Endodermal cell (in vitro differentiated cells): ENCODE results near the gene ZZZ3. TPM values are rescaled to one million over a fixed set of nuclear protein-coding genes. Genes with fewer than 3 reads are reported as not detected.

ENCODE experiments used
- DNase-seq: peaks from one replicate; pipeline ENCODE4 v3.0.0-alpha.2; 2017
- H3K27ac ChIP-seq: 2 replicates; pipeline ENCODE4 v1.5.1; 2013; ENCODE audit warnings: mild to moderate bottlenecking, low read depth, low read length, moderate library complexity
- H3K27me3 ChIP-seq: 2 replicates; pipeline ENCODE4 v1.6.1; 2013; ENCODE audit warnings: mild to moderate bottlenecking, low read length, moderate library complexity; ENCODE audit not compliant: insufficient read depth, control insufficient read depth, poor library complexity, severe bottlenecking
- H3K36me3 ChIP-seq: 2 replicates; pipeline ENCODE4 v1.7.0; 2013; ENCODE audit warnings: mild to moderate bottlenecking, low read length, moderate library complexity; ENCODE audit not compliant: control insufficient read depth, insufficient read depth
- H3K4me1 ChIP-seq: one replicate; pipeline ENCODE4 v1.7.0; 2013; ENCODE audit warnings: low read length; ENCODE audit not compliant: control insufficient read depth, insufficient read depth
- H3K4me3 ChIP-seq: 2 replicates; pipeline ENCODE4 v1.5.1; 2013; ENCODE audit warnings: mild to moderate bottlenecking, low read length, moderate library complexity
- H3K9ac ChIP-seq: 2 replicates; pipeline ENCODE4 v1.6.1; 2013; ENCODE audit warnings: mild to moderate bottlenecking, low read length, moderate library complexity; ENCODE audit not compliant: poor library complexity, severe bottlenecking; ENCODE audit errors: extremely low read depth
- H3K9me3 ChIP-seq: 2 replicates; pipeline ENCODE4 v1.6.1; 2013; ENCODE audit warnings: mild to moderate bottlenecking, low read length, moderate library complexity; ENCODE audit not compliant: control insufficient read depth
- H3K27ac Mint-ChIP-seq: 2 replicates; pipeline ENCODE4 v1.8.0; 2020; ENCODE audit warnings: mixed read lengths
- H3K27me3 Mint-ChIP-seq: 2 replicates; pipeline ENCODE4 v1.8.0; 2021; ENCODE audit warnings: mild to moderate bottlenecking, mixed read lengths; ENCODE audit not compliant: insufficient read depth
- H3K36me3 Mint-ChIP-seq: 2 replicates; pipeline ENCODE4 v1.8.0; 2020; ENCODE audit warnings: low read depth, mixed read lengths
- H3K4me1 Mint-ChIP-seq: 2 replicates; pipeline ENCODE4 v1.8.0; 2020; ENCODE audit warnings: mixed read lengths
- H3K4me3 Mint-ChIP-seq: 2 replicates; pipeline ENCODE4 v1.8.0; 2020; ENCODE audit warnings: mild to moderate bottlenecking, moderate library complexity, mixed read lengths
- H3K9me3 Mint-ChIP-seq: 2 replicates; pipeline ENCODE4 v1.8.0; 2020; ENCODE audit warnings: mild to moderate bottlenecking, mixed read lengths
- CTCF ChIP-seq: fragments of 200-600 bp; sonication (generic); conservative IDR thresholded peaks from 2 replicates; pipeline ENCODE4 v1.5.0; 2021; ENCODE audit warnings: antibody characterized with exemption, mild to moderate bottlenecking
- WGBS, 2 experiments: methylation state at CpG; one replicate each; pipeline versions ENCODE4 v1.1.5 to v1.1.7; 2013; ENCODE audit warnings: missing lambda C conversion rate in 2 of 2, mixed read lengths in 1 of 2; ENCODE audit not compliant: insufficient coverage in 1 of 2, insufficient read length in 1 of 2; 5-methylcytosine and 5-hydroxymethylcytosine counted together
- total RNA-seq, 2 donors: library from RNA; stranded (reverse); fragmentation: NEBNext Ultra II Directional in 1 of 2; extraction: Animal tissue kit (Norgen Biotek cat#: 25700) in 1 of 2; gene quantifications; 2 replicates in 1 of 2; 3 replicates in 1 of 2; pipeline ENCODE4 v1.2.1, GENCODE V29; 2021

ZZZ3 gene
- total RNA-seq, 2 donors from 2014 or later = 55.4 to 56.2 TPM

GRCh38 chr1:77642941-77643340 is 39.5 kb downstream of the ZZZ3 start:
- no peak for DNase-seq
- WGBS, 2 experiments = 98 to 100% methylated on average over 1 to 3 of the region's 3 CpGs
- Histone ChIP-seq H3K9ac (no peak overlapping the region), H3K4me3 (no peak overlapping the region), H3K4me1 (no peaks in the 10 kb centered on the region), H3K27me3 (no peaks in the 10 kb centered on the region), H3K27ac (no peak overlapping the region), H3K9me3 (peaks cover 4% of the 10 kb centered on the region), H3K36me3 (peaks cover 40% of the 10 kb centered on the region)
- Mint-ChIP-seq H3K27me3 (no peaks in the 10 kb centered on the region), H3K36me3 (peaks cover 50% of the 10 kb centered on the region), H3K27ac (no peak overlapping the region), H3K9me3 (no peaks in the 10 kb centered on the region), H3K4me1 (no peaks in the 10 kb centered on the region), H3K4me3 (no peak overlapping the region)
- TF ChIP-seq CTCF = no peak

- DNase-seq = no peak
- no peak for TF ChIP-seq CTCF
- Mint-ChIP-seq H3K4me3 (no peak overlapping the region), H3K27me3 (no peaks in the 10 kb centered on the region), H3K36me3 (peaks cover 47% of the 10 kb centered on the region), H3K27ac (peak overlapping the region; percentile 61), H3K9me3 (no peaks in the 10 kb centered on the region), H3K4me1 (no peaks in the 10 kb centered on the region)
- WGBS, 2 experiments = 90 to 100% methylated on average over 3 to 5 of the region's 5 CpGs
- Histone ChIP-seq H3K4me1 (no peaks in the 10 kb centered on the region), H3K36me3 (peaks cover 40% of the 10 kb centered on the region), H3K9me3 (no peaks in the 10 kb centered on the region), H3K4me3 (no peak overlapping the region), H3K9ac (no peak overlapping the region), H3K27me3 (no peaks in the 10 kb centered on the region), H3K27ac (no peak overlapping the region)
These were observed 40.3 kb downstream of the ZZZ3 start for GRCh38 chr1:77642196-77642595.

GRCh38 chr1:77639557-77640069 is 42.8 kb downstream of the ZZZ3 start:
- Histone ChIP-seq H3K36me3 (peaks cover 38% of the 10 kb centered on the region), H3K27ac (no peak overlapping the region), H3K9ac (no peak overlapping the region), H3K9me3 (no peaks in the 10 kb centered on the region), H3K4me3 (no peak overlapping the region), H3K27me3 (no peaks in the 10 kb centered on the region), H3K4me1 (no peaks in the 10 kb centered on the region)
- no peaks in the 10 kb centered on the region for H3K27me3 Mint-ChIP-seq
- TF ChIP-seq CTCF = no peak
- no peak overlapping the region for H3K4me3 Mint-ChIP-seq
- H3K36me3 Mint-ChIP-seq = peaks cover 29% of the 10 kb centered on the region
- no peaks in the 10 kb centered on the region for H3K9me3 Mint-ChIP-seq
- WGBS, 2 experiments = 99 to 100% methylated on average over 1 to 4 of the region's 4 CpGs
- DNase-seq = no peak
- H3K4me1 Mint-ChIP-seq = no peaks in the 10 kb centered on the region
- no peak overlapping the region for H3K27ac Mint-ChIP-seq
